Activated naive CD8-positive, alpha-beta T cell treated with anti-CD3 and anti-CD28 coated beads, Interleukin-2, amount 50 U/mL, for 24 hours (primary cell): ENCODE results near the gene NGEF.

ENCODE experiments used
- ATAC-seq: fragments of 150-1000 bp; cut with Tn5 transposase; one replicate; pipeline ENCODE4 v1.10.0; 2021
- DNase-seq: peaks from one replicate; pipeline ENCODE4 v3.0.0; 2021
- H3K27ac Mint-ChIP-seq: one replicate; pipeline ENCODE4 v1.8.0; 2021; ENCODE audit warnings: mild to moderate bottlenecking, mixed read lengths
- H3K27me3 Mint-ChIP-seq: one replicate; pipeline ENCODE4 v1.8.0; 2021; ENCODE audit warnings: mixed read lengths
- H3K36me3 Mint-ChIP-seq: one replicate; pipeline ENCODE4 v1.8.0; 2021; ENCODE audit warnings: low read depth, mixed read lengths
- H3K4me1 Mint-ChIP-seq: one replicate; pipeline ENCODE4 v1.8.0; 2021; ENCODE audit warnings: mixed read lengths
- H3K4me3 Mint-ChIP-seq: one replicate; pipeline ENCODE4 v1.8.0; 2021; ENCODE audit warnings: mild to moderate bottlenecking, moderate library complexity, mixed read lengths
- H3K9me3 Mint-ChIP-seq: one replicate; pipeline ENCODE4 v1.8.0; 2021; ENCODE audit warnings: mixed read lengths

NGEF gene

DNA sequence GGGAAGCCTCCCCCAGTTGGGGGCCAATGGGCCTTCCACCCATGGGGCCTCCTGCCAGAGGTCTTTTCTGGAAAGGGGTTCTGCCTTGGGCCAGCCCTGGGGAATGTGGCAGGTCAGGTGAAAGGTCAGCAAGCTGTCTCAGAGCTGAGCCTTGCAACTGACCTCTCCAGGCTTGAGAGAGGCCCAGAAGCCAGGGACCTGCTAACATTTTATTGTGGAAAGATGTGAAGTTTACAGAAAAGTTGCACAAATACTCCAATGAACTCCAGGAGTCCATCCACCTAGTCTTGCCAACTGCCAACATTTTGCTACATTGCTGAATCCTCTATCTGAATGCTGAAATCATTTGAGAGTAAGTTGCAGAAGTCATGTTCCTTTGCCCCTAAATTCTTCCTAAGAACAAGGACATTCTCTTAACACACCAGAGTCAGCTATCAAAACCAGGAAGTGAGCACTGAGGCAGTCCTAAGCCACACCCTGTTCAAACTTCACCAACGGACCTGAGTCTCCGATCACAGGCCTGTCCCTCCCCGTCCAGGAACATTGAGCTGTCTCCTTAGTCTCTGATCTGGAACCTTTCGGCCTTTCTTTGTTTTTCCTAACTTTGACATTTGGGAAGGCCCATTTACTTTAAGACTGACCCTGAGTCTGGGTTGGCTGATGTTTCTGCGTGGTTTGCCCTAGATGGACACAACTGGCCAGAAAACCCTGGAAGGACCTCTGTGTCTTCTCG, 139.0 kb downstream of the NGEF start:
- DNase-seq (no peak), ATAC-seq (no peak)
- peaks cover 2% of the 10 kb centered on the region for H3K4me1 Mint-ChIP-seq
- H3K27ac Mint-ChIP-seq, result no peak overlapping the region
- H3K9me3 Mint-ChIP-seq, result no peaks in the 10 kb centered on the region
- H3K36me3 Mint-ChIP-seq, result no peaks in the 10 kb centered on the region
- peaks cover 16% of the 10 kb centered on the region for H3K27me3 Mint-ChIP-seq
- no peak overlapping the region for H3K4me3 Mint-ChIP-seq

- no peaks in the 10 kb centered on the region for H3K9me3 Mint-ChIP-seq
These were observed 139.7 kb downstream of the NGEF start for GRCh38 chr2:232873292-232873908.

GRCh38 chr2:232872826-232873225, 140.2 kb downstream of the NGEF start:
- H3K27ac Mint-ChIP-seq, result no peak overlapping the region
- H3K9me3 Mint-ChIP-seq, result no peaks in the 10 kb centered on the region
- H3K36me3 Mint-ChIP-seq, result no peaks in the 10 kb centered on the region
- no peak for ATAC-seq
- H3K4me1 Mint-ChIP-seq, result peaks cover 2% of the 10 kb centered on the region
- no peak overlapping the region for H3K4me3 Mint-ChIP-seq
- H3K27me3 Mint-ChIP-seq, result peaks cover 11% of the 10 kb centered on the region
- DNase-seq, result no peak

More at GRCh38 chr2:232873292-232873908, 139.7 kb downstream of the NGEF start:
- ATAC-seq (no peak), DNase-seq (no peak)
- no peaks in the 10 kb centered on the region for H3K36me3 Mint-ChIP-seq
- no peak overlapping the region for H3K4me3 Mint-ChIP-seq
- H3K27ac Mint-ChIP-seq, result no peak overlapping the region
- peaks cover 15% of the 10 kb centered on the region for H3K27me3 Mint-ChIP-seq
- H3K4me1 Mint-ChIP-seq, result peaks cover 2% of the 10 kb centered on the region

- H3K4me3 Mint-ChIP-seq, result no peak overlapping the region
- ATAC-seq (no peak), DNase-seq (no peak)
- H3K36me3 Mint-ChIP-seq, result no peaks in the 10 kb centered on the region
- no peaks in the 10 kb centered on the region for H3K9me3 Mint-ChIP-seq
- H3K27me3 Mint-ChIP-seq, result peaks cover 7% of the 10 kb centered on the region
- H3K27ac Mint-ChIP-seq, result no peak overlapping the region
- peaks cover 2% of the 10 kb centered on the region for H3K4me1 Mint-ChIP-seq
These were observed 141.0 kb downstream of the NGEF start for GRCh38 chr2:232871835-232872736.

DNA sequence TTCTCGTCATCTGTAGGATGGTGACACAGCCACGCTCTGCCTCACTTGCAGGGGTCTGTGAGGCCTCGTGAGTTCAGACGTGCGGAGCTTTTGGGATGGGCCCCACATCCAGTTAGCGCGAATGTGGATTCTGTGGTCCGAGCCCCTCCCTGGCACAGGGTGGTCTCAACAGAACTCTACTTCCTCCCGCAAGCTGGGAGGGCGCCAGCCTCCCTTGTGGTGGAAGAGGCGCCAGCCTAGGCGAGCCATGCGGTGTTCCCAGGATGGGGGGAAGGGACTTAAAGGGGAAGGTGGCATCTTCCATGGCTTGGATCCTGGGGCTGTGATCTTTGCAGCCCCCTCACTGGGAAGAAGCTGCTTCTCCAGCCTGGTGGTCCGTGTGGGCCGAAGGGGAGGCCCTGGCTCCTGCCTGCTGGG, 141.6 kb downstream of the NGEF start:
- Mint-ChIP-seq H3K9me3 (no peaks in the 10 kb centered on the region), H3K4me1 (peaks cover 2% of the 10 kb centered on the region), H3K36me3 (no peaks in the 10 kb centered on the region), H3K27ac (no peak overlapping the region), H3K4me3 (no peak overlapping the region), H3K27me3 (peaks cover 7% of the 10 kb centered on the region)
- DNase-seq, result no peak
- ATAC-seq, result no peak

- peaks cover 7% of the 10 kb centered on the region for H3K27me3 Mint-ChIP-seq
- ATAC-seq, result no peak
- no peak for DNase-seq
- H3K36me3 Mint-ChIP-seq, result no peaks in the 10 kb centered on the region
- no peaks in the 10 kb centered on the region for H3K9me3 Mint-ChIP-seq
- no peak overlapping the region for H3K27ac Mint-ChIP-seq
- H3K4me3 Mint-ChIP-seq, result no peak overlapping the region
- peaks cover 2% of the 10 kb centered on the region for H3K4me1 Mint-ChIP-seq
These were observed 142.2 kb downstream of the NGEF start for GRCh38 chr2:232870766-232871371.

GRCh38 chr2:232870018-232870765, 142.9 kb downstream of the NGEF start, which contains the start of gene SNORC:
SNORC (plus strand) TSS chr2:232870264; CDS start chr2:232870342, 78 bp downstream.
- ATAC-seq (no peak), DNase-seq (no peak)
- H3K27me3 Mint-ChIP-seq, result peaks cover 2% of the 10 kb centered on the region
- no peaks in the 10 kb centered on the region for H3K36me3 Mint-ChIP-seq
- H3K27ac Mint-ChIP-seq, result no peak within 1 kb of the TSS
- H3K9me3 Mint-ChIP-seq, result no peaks in the 10 kb centered on the region
- H3K4me3 Mint-ChIP-seq, result no peak within 1 kb of the TSS
- H3K4me1 Mint-ChIP-seq, result no peaks in the 10 kb centered on the region

DNA sequence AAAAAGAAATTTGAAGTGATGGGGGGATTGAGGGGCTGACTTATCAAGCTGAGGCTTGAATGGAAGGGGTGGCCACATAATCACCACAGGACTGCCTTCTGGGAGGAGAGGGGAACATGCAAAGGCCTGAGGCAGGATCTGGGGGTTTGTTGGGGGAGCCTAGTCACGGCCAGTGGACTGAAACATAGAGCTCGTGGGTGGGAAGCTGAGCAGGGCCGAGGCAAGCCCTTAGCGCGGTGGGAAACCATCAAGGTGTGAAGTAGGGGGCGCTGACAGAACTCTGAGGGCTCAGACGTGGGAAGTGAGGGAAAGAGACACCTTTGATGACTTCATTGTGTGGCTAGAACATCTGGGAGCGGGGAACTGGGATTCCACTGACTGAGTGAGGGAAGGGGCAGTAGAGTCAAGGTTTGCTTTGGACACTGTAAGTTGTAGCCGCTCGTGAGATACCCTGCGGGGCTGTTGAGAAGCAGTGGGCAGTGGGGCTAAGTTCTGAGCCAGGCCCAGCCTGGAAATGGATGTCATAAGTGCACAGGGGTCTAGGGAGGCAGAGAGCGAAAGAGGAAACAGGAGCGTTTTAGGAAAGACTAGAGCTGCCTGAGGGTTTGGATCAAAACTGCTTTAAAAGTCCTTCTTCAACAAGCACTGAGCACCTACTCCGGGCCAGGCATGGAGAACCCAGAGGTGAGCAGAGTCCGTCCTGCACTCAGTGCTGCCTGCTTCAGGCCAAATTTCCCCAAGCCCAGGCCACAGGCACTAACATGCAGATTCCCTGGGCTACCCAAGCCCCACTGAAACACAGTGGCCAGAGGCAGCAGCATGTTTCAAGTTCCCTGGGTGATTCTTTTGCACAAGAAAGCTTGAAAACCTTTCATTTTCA, 143.7 kb downstream of the NGEF start:
- H3K27me3 Mint-ChIP-seq, result no peaks in the 10 kb centered on the region
- DNase-seq (no peak), ATAC-seq (no peak)
- no peaks in the 10 kb centered on the region for H3K4me1 Mint-ChIP-seq
- H3K36me3 Mint-ChIP-seq, result no peaks in the 10 kb centered on the region
- H3K4me3 Mint-ChIP-seq, result no peak overlapping the region
- no peaks in the 10 kb centered on the region for H3K9me3 Mint-ChIP-seq
- H3K27ac Mint-ChIP-seq, result no peak overlapping the region

DNA sequence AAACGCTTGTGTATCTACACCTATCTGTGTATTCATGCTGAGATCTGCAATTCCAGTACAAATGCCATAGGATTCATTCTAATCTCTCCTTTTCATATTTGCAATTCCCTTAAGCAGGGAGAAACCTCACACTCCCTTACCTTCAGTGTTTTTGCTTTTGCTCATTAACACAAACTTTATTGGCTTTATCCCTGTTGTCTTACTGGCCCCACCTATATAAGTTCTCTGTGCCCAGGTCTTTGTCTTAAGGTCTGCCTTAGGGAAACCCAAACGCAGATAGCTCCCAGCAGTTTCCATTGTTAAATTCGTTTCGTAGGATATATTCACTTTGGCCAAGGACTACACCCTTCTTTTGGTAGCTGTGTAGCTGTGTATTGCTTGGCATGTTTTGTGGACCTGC, 147.0 kb downstream of the NGEF start:
- Mint-ChIP-seq H3K36me3 (no peaks in the 10 kb centered on the region), H3K4me1 (no peaks in the 10 kb centered on the region), H3K27me3 (no peaks in the 10 kb centered on the region), H3K4me3 (no peak overlapping the region), H3K27ac (no peak overlapping the region), H3K9me3 (no peaks in the 10 kb centered on the region)
- DNase-seq (no peak), ATAC-seq (no peak)

DNA sequence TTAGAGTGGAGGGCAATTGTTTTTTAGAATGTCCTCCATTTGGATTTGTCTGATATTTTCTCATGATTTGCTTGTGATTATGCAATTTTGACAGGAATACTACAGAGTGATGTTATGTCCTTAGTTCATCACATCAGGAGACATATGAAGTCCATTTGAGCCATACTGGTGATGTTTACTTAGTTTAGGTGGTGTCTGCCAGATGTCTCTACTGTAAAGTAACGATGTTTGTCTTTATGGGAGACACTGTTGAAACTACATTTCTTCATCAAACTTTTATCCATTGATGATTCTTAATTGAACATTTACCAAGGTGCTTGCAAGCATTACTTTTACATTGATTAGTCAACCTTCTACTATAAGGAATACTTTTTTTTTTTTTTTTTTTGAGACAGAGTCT, 147.9 kb downstream of the NGEF start:
- DNase-seq (no peak), ATAC-seq (no peak)
- Mint-ChIP-seq H3K4me1 (no peaks in the 10 kb centered on the region), H3K36me3 (no peaks in the 10 kb centered on the region), H3K27me3 (no peaks in the 10 kb centered on the region), H3K4me3 (no peak overlapping the region), H3K27ac (no peak overlapping the region), H3K9me3 (no peaks in the 10 kb centered on the region)

DNA sequence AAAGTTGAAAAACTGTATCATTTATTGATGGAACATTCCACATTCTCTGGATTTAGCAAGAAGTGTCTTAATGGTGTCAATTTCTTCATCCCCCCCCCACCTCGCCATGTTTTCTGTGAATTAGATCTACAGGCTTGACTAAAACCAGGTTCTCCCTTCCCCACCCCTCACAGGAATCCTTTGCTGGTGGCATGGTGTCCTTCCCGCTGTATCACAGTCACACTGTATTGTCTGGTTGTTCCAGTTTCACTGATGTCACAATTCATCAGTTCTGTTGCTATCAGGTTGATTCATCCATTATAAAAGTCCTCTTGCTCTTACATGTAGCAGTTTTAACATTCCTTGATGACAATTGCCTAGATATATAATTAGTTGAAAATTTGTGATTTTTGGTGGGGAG, 149.1 kb downstream of the NGEF start:
- Mint-ChIP-seq H3K27me3 (no peaks in the 10 kb centered on the region), H3K4me1 (no peaks in the 10 kb centered on the region), H3K36me3 (peaks cover 2% of the 10 kb centered on the region), H3K9me3 (no peaks in the 10 kb centered on the region), H3K4me3 (no peak overlapping the region), H3K27ac (no peak overlapping the region)
- no peak for DNase-seq
- no peak for ATAC-seq

GRCh38 chr2:232861353-232861752, 151.7 kb downstream of the NGEF start:
- Mint-ChIP-seq H3K36me3 (peaks cover 26% of the 10 kb centered on the region), H3K4me3 (no peak overlapping the region), H3K4me1 (no peaks in the 10 kb centered on the region), H3K27ac (no peak overlapping the region), H3K27me3 (no peaks in the 10 kb centered on the region), H3K9me3 (no peaks in the 10 kb centered on the region)
- DNase-seq (no peak), ATAC-seq (no peak)

DNA sequence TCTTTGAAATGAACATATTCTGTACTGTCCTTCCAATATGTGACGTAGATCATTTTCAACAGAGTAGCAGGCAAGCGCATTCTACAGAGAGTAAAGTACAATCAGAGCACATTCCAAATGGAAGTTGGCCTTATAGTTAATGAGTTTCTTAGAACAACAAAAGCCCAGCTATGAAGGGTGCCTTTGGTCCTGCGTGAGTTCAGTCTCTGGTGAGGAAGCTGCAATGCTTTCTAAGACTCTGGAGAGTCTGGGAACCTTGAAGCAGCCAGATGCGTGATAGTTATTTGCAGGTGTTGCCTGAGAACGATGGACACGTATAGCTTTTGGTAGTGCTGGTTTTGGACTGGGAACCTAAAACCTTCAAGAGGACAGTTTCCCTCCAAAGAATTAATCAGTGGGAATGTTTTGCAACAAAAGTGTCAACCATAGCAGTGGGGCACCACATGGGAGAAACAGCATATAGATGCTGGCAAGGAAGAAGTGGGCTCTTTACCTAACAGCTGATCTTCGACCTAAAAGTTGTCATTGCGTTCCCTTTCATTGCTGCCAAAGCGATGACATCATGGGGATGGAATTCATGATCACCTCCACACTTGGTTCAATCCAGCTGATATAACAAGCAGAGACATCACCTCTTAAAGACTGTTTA, 152.3 kb downstream of the NGEF start:
- ATAC-seq (no peak), DNase-seq (no peak)
- Mint-ChIP-seq H3K27me3 (no peaks in the 10 kb centered on the region), H3K36me3 (peaks cover 28% of the 10 kb centered on the region), H3K9me3 (no peaks in the 10 kb centered on the region), H3K4me1 (no peaks in the 10 kb centered on the region), H3K4me3 (no peak overlapping the region), H3K27ac (no peak overlapping the region)
